Measurements from ENCODE around the gene TYW1B.

DNA sequence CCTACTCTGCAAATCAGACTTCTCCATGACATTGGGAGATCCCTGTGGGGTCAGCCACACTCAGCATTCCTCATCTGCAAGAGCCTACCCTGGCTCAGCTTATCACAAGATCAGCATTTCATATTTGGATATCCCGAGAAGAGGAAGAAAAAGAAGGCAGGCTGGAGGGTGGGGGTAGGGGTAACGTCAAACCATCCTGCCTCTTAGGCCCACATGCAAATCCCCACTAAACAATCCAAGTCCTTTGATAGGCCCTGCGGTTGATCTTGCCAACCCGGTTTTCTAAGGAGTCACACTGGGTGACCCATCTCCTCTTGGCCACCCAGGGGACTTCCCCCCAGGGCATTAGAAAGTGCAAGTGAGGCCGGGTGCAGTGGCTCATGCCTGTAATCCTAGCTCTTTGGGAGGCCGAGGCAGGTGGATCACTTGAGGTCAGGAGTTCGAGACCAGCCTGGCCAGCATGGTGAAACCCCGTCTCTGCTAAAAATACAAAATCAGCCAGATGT lies 287.8 kb downstream of the TYW1B start:
- TF ChIP-seq EP300 (IDR thresholded peaks at IDR 0.05; ENCODE audit: borderline replicate concordance) (no peak), NFIC (IDR thresholded peaks at IDR 0.05) (no peak), CREB1 (IDR thresholded peaks at IDR 0.05; ENCODE audit: low read depth) (no peak), ZBTB7A (IDR thresholded peaks at IDR 0.05; ENCODE audit: low read depth) (no peak), RAD21 (IDR thresholded peaks at IDR 0.05; ENCODE audit: low read depth) (no peak), FOXM1 (IDR thresholded peaks at IDR 0.05; ENCODE audit: borderline replicate concordance, low read depth) (no peak), CEBPB (IDR thresholded peaks at IDR 0.05) (no peak), TEAD4 (IDR thresholded peaks at IDR 0.05) (no peak), TAF1 (IDR thresholded peaks at IDR 0.05; ENCODE audit: low read depth) (no peak), TCF12 (IDR thresholded peaks at IDR 0.05; ENCODE audit: low read depth) (no peak), YY1 (IDR thresholded peaks at IDR 0.05; ENCODE audit: low read depth) (no peak)
- TF ChIP-seq, protein P1, sequence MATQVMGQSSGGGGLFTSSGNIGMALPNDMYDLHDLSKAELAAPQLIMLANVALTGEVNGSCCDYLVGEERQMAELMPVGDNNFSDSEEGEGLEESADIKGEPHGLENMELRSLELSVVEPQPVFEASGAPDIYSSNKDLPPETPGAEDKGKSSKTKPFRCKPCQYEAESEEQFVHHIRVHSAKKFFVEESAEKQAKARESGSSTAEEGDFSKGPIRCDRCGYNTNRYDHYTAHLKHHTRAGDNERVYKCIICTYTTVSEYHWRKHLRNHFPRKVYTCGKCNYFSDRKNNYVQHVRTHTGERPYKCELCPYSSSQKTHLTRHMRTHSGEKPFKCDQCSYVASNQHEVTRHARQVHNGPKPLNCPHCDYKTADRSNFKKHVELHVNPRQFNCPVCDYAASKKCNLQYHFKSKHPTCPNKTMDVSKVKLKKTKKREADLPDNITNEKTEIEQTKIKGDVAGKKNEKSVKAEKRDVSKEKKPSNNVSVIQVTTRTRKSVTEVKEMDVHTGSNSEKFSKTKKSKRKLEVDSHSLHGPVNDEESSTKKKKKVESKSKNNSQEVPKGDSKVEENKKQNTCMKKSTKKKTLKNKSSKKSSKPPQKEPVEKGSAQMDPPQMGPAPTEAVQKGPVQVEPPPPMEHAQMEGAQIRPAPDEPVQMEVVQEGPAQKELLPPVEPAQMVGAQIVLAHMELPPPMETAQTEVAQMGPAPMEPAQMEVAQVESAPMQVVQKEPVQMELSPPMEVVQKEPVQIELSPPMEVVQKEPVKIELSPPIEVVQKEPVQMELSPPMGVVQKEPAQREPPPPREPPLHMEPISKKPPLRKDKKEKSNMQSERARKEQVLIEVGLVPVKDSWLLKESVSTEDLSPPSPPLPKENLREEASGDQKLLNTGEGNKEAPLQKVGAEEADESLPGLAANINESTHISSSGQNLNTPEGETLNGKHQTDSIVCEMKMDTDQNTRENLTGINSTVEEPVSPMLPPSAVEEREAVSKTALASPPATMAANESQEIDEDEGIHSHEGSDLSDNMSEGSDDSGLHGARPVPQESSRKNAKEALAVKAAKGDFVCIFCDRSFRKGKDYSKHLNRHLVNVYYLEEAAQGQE (IDR thresholded peaks at IDR 0.05; ENCODE audit: low read depth): no peak
- TF ChIP-seq, protein P2, sequence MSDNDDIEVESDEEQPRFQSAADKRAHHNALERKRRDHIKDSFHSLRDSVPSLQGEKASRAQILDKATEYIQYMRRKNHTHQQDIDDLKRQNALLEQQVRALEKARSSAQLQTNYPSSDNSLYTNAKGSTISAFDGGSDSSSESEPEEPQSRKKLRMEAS (IDR thresholded peaks at IDR 0.05): no peak

Measured in Ishikawa (cell line).